Loucy (cell line): ENCODE results near the gene PCYT2.

Experiments
- H2AFZ ChIP-seq: fragments of 200-600 bp; sonication (generic); 2 replicates; pipeline ENCODE4 v1.6.0; 2016; ENCODE audit warnings: antibody characterized with exemption, mild to moderate bottlenecking, low read length, moderate library complexity
- H3F3A ChIP-seq: fragments of 200-600 bp; 2 replicates; pipeline ENCODE4 v1.6.0; 2016; ENCODE audit warnings: antibody characterized with exemption, low read depth, mild to moderate bottlenecking
- H3K27me3 ChIP-seq: fragments of 200-600 bp; sonication (generic); 2 replicates; pipeline ENCODE4 v1.6.1; 2014; ENCODE audit warnings: low read length, mild to moderate bottlenecking; ENCODE audit not compliant: insufficient read depth, poor library complexity, severe bottlenecking
- H3K36me3 ChIP-seq: fragments of 200-600 bp; sonication (generic); 2 replicates; pipeline ENCODE4 v1.6.1; 2016; ENCODE audit warnings: low read length; ENCODE audit not compliant: insufficient read depth
- H3K4me1 ChIP-seq: fragments of 200-600 bp; sonication (generic); 2 replicates; pipeline ENCODE4 v1.5.1; 2014; ENCODE audit warnings: low read length, mild to moderate bottlenecking; ENCODE audit not compliant: insufficient read depth, poor library complexity, severe bottlenecking
- H3K4me2 ChIP-seq: fragments of 200-600 bp; sonication (generic); 2 replicates; pipeline ENCODE4 v1.6.0; 2014; ENCODE audit warnings: antibody characterized with exemption, low read length, low read depth, mild to moderate bottlenecking; ENCODE audit not compliant: poor library complexity, severe bottlenecking
- H3K4me3 ChIP-seq: fragments of 200-600 bp; sonication (generic); 2 replicates; pipeline ENCODE4 v1.5.1; 2014; ENCODE audit warnings: low read length, mild to moderate bottlenecking, mixed read lengths; ENCODE audit not compliant: poor library complexity, severe bottlenecking
- H3K79me2 ChIP-seq: fragments of 200-600 bp; sonication (generic); 2 replicates; pipeline ENCODE4 v1.6.1; 2014; ENCODE audit warnings: low read length; ENCODE audit not compliant: insufficient read depth
- H3K9ac ChIP-seq: fragments of 200-600 bp; sonication (generic); 2 replicates; pipeline ENCODE4 v1.6.0; 2014; ENCODE audit warnings: mild to moderate bottlenecking, low read depth, low read length, moderate library complexity; ENCODE audit not compliant: poor library complexity, severe bottlenecking
- H3K9me2 ChIP-seq: fragments of 200-600 bp; sonication (generic); replicated peaks from 2 replicates; pipeline ENCODE4 v1.6.1; 2016; ENCODE audit warnings: low read depth, low read length, mixed read lengths
- H3K9me3 ChIP-seq: fragments of 200-600 bp; sonication (generic); 2 replicates; pipeline ENCODE4 v1.6.1; 2014; ENCODE audit warnings: mild to moderate bottlenecking, antibody characterized with exemption, low read length, low read depth; ENCODE audit not compliant: insufficient read depth
- H4K20me1 ChIP-seq: fragments of 200-600 bp; sonication (generic); 2 replicates; pipeline ENCODE4 v1.6.0; 2014; ENCODE audit warnings: antibody characterized with exemption, low read length, mild to moderate bottlenecking; ENCODE audit not compliant: insufficient read depth, poor library complexity, severe bottlenecking
- EZH2phosphoT487 ChIP-seq: fragments of 200-600 bp; IDR thresholded peaks from 2 replicates; pipeline ENCODE4 v1.6.1; 2018; ENCODE audit warnings: antibody characterized with exemption, mild to moderate bottlenecking, moderate library complexity, borderline replicate concordance
- TF ChIP-seq, protein P1 (sequence below): fragments of 200-600 bp; sonication (generic); conservative IDR thresholded peaks from 2 replicates; pipeline ENCODE4 v1.5.1; 2014; ENCODE audit warnings: mild to moderate bottlenecking, antibody characterized with exemption, low read length

Gene PCYT2

DNA sequence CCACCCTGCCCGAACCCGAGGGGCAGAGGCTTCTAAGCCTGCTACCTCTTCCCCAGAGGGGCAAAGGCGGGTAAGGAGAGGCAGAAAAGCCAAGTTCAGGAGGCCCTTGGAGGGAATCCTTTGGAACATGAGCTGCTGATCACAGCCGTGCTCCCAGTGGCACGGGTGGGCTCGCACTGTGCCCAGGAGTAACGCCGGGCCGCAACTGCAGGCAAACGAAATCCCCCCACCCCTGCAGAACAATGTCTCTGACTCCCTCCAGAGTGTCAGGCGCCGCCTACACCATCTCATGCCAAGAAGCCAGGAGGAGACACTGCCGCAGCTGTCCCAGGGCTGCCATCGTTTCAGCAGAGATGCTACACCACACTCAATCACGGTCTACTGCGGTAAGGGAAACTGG lies 59.8 kb downstream of the PCYT2 start:
- no peak overlapping the region for H3K4me3 ChIP-seq
- no peak for TF ChIP-seq EZH2phosphoT487
- TF ChIP-seq, protein P1, sequence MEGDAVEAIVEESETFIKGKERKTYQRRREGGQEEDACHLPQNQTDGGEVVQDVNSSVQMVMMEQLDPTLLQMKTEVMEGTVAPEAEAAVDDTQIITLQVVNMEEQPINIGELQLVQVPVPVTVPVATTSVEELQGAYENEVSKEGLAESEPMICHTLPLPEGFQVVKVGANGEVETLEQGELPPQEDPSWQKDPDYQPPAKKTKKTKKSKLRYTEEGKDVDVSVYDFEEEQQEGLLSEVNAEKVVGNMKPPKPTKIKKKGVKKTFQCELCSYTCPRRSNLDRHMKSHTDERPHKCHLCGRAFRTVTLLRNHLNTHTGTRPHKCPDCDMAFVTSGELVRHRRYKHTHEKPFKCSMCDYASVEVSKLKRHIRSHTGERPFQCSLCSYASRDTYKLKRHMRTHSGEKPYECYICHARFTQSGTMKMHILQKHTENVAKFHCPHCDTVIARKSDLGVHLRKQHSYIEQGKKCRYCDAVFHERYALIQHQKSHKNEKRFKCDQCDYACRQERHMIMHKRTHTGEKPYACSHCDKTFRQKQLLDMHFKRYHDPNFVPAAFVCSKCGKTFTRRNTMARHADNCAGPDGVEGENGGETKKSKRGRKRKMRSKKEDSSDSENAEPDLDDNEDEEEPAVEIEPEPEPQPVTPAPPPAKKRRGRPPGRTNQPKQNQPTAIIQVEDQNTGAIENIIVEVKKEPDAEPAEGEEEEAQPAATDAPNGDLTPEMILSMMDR, result no peak
- H3K36me3 ChIP-seq, result peaks cover 52% of the 10 kb centered on the region
- H3K27me3 ChIP-seq, result no peaks in the 10 kb centered on the region
- no peak overlapping the region for H2AFZ ChIP-seq
- H3F3A ChIP-seq, result no peaks in the 10 kb centered on the region
- no peaks in the 10 kb centered on the region for H3K9me2 ChIP-seq
- no peaks in the 10 kb centered on the region for H3K4me1 ChIP-seq
- H3K79me2 ChIP-seq, result peaks cover 49% of the 10 kb centered on the region
- H3K9ac ChIP-seq, result no peak overlapping the region
- no peaks in the 10 kb centered on the region for H3K9me3 ChIP-seq
- H4K20me1 ChIP-seq, result peaks cover 15% of the 10 kb centered on the region
- no peak overlapping the region for H3K4me2 ChIP-seq
